Neural crest cell (in vitro differentiated cells): Measurements from ENCODE around the gene KRTAP4-5. TPM values are rescaled to one million over a fixed set of nuclear protein-coding genes. Genes with fewer than 3 reads are reported as not detected.
"Not testable (repeated sequence)": the region's sequence is repeated elsewhere in the genome, so short reads cannot be mapped to it uniquely, and the experiment has no call there.

Experiments used
- DNase-seq: peaks from one replicate; pipeline ENCODE4 v3.0.0; 2021; ENCODE audit warnings: low read depth, mixed read lengths, low spot score
- H3K27ac Mint-ChIP-seq: one replicate; pipeline ENCODE4 v1.8.0; 2021; ENCODE audit warnings: mild to moderate bottlenecking, mixed read lengths; ENCODE audit not compliant: unreplicated experiment
- H3K27me3 Mint-ChIP-seq: 2 replicates; pipeline ENCODE4 v1.8.0; 2021; ENCODE audit warnings: low read depth, mild to moderate bottlenecking, mixed read lengths
- H3K36me3 Mint-ChIP-seq: 2 replicates; pipeline ENCODE4 v1.8.0; 2021; ENCODE audit warnings: low read depth, mild to moderate bottlenecking, mixed read lengths
- H3K4me1 Mint-ChIP-seq: 2 replicates; pipeline ENCODE4 v1.8.0; 2021; ENCODE audit warnings: mixed read lengths
- H3K4me3 Mint-ChIP-seq: one replicate; pipeline ENCODE4 v1.8.0; 2021; ENCODE audit warnings: mild to moderate bottlenecking, mixed read lengths
- H3K9me3 Mint-ChIP-seq: 2 replicates; pipeline ENCODE4 v1.8.0; 2021; ENCODE audit warnings: mixed read lengths
- total RNA-seq: library from RNA; stranded (reverse); gene quantifications from 2 replicates; pipeline ENCODE4 v1.2.1, GENCODE V29; 2021
- TF ChIP-seq, protein P1 (sequence below): fragments of 200-600 bp; sonication (generic); conservative IDR thresholded peaks from 2 replicates; pipeline ENCODE4 v1.5.0; 2021; ENCODE audit warnings: antibody characterized with exemption, mild to moderate bottlenecking

The KRTAP4-5 gene
- total RNA-seq, 1 donor from 2014 or later: not detected

DNA sequence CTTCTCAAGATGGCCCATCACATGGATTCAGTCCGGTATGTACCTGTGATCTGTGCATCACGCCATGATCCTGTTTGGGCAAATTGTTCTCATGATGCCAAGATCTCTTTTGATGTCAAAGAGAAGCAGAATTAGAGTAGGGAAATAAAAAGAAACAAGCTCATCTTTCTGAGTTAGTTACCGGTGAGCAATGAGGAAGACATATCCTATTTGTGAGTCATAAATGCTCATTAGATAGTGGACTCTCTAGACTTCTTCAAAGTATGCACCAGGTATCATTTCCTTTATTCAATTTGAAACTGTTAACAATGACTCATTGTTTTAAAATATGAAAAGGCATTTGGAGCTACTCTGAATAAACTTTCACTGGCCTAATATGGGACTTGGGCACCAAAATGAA is 17.6 kb downstream of the KRTAP4-5 start:
- DNase-seq: no peak
- H3K4me3 Mint-ChIP-seq: no peak overlapping the region
- H3K36me3 Mint-ChIP-seq: no peaks in the 10 kb centered on the region
- TF ChIP-seq, protein P1, sequence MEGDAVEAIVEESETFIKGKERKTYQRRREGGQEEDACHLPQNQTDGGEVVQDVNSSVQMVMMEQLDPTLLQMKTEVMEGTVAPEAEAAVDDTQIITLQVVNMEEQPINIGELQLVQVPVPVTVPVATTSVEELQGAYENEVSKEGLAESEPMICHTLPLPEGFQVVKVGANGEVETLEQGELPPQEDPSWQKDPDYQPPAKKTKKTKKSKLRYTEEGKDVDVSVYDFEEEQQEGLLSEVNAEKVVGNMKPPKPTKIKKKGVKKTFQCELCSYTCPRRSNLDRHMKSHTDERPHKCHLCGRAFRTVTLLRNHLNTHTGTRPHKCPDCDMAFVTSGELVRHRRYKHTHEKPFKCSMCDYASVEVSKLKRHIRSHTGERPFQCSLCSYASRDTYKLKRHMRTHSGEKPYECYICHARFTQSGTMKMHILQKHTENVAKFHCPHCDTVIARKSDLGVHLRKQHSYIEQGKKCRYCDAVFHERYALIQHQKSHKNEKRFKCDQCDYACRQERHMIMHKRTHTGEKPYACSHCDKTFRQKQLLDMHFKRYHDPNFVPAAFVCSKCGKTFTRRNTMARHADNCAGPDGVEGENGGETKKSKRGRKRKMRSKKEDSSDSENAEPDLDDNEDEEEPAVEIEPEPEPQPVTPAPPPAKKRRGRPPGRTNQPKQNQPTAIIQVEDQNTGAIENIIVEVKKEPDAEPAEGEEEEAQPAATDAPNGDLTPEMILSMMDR: no peak
- H3K4me1 Mint-ChIP-seq: no peaks in the 10 kb centered on the region
- H3K9me3 Mint-ChIP-seq: peaks cover 2% of the 10 kb centered on the region
- H3K27ac Mint-ChIP-seq: no peak overlapping the region
- H3K27me3 Mint-ChIP-seq: peaks cover 28% of the 10 kb centered on the region

DNA sequence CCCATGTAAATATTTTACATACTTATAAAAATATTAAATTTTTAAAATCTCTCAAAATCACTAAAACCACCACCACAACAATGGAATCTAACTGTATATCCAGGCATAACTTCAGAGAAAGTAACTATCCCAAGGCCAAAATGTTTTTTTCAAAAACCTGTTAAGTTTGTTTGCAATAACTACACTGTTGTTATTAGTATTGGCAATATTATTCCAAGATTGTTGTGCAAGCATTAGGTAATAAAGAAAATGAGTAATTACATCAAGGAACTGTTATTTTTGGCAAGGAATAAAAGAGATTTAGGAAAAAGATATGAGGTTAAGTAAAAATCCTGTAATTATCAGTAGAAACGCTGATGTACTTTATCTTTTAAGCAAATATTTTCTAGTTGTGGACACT is 22.3 kb downstream of the KRTAP4-5 start:
- Mint-ChIP-seq H3K4me3 (no peak overlapping the region), H3K4me1 (no peaks in the 10 kb centered on the region), H3K27me3 (peaks cover 44% of the 10 kb centered on the region), H3K9me3 (peaks cover 2% of the 10 kb centered on the region), H3K36me3 (no peaks in the 10 kb centered on the region), H3K27ac (no peak overlapping the region)
- no peak for DNase-seq
- TF ChIP-seq, protein P1: no peak

DNA sequence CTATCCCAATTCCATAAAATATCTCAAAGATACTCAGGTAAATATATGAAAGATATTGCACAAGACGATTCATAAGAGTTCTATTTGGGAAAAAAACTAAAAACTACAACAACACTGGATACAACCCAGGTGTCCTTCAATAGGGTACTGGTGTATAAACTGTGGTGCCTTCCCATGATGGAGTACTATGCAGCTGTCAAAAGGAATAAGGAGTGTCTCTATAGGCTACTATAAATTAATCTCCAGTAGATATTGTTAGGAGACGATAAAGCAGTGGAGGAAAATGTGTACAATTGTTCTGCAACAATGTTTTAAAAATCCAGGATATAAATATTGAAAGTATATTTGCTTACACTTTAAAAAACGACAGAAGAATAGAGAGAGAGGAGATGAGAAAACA is 23.2 kb downstream of the KRTAP4-5 start:
- no peak for DNase-seq
- Mint-ChIP-seq H3K36me3 (no peaks in the 10 kb centered on the region), H3K4me3 (no peak overlapping the region), H3K9me3 (peaks cover 2% of the 10 kb centered on the region), H3K27me3 (peaks cover 40% of the 10 kb centered on the region), H3K27ac (no peak overlapping the region), H3K4me1 (no peaks in the 10 kb centered on the region)
- TF ChIP-seq, protein P1: no peak

DNA sequence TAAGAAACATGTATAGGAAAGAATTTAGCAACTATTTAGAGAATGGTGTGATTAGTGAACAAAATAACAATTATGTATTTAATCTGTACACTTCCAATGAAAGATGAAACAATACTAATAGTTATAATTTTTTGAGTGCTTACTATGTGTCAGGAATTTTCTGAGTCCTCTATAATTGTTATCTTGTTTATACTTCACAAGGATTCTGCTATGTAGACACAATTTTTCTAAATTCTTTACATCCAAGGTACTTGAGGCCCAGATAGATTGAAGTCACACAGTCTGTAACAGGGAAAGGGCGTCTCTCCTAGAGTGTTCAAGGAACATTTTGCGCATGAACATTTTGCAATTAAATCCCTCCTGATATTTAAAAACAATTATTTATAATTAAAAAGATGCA is 24.6 kb downstream of the KRTAP4-5 start:
- H3K4me3 Mint-ChIP-seq: no peak overlapping the region
- no peak overlapping the region for H3K27ac Mint-ChIP-seq
- no peak for DNase-seq
- H3K27me3 Mint-ChIP-seq: peaks cover 41% of the 10 kb centered on the region
- H3K4me1 Mint-ChIP-seq: no peaks in the 10 kb centered on the region
- no peaks in the 10 kb centered on the region for H3K36me3 Mint-ChIP-seq
- peaks cover 2% of the 10 kb centered on the region for H3K9me3 Mint-ChIP-seq
- TF ChIP-seq, protein P1: no peak

DNA sequence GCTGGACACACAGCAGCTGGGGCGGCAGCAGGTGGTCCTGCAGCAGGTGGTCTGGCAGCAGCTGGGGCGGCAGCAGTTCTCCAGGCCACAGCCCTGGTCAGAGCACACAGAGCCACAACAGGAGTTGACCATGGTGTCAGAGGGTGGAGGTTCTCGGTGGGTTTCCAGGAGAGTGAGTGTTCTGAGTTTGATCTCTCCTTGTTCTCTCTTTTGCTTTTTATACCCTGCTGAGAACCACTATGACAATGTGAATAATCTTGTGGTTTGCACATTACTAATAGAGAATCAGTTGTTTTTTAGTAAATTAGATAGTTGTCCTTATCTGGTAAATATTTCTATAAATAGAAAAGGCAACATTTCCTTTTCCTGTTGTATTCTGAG is 25.6 kb downstream of the KRTAP4-5 start, which contains the start of gene KRTAP4-12:
TSS of gene KRTAP4-12 (minus strand) at position 192 of the 381 bp plus-strand sequence. CDS start at position 132, 60 bp downstream.
- not testable (repeated sequence) for DNase-seq, H3K27ac Mint-ChIP-seq, H3K4me3 Mint-ChIP-seq, H3K4me1 Mint-ChIP-seq, H3K9me3 Mint-ChIP-seq, H3K36me3 Mint-ChIP-seq
- H3K27me3 Mint-ChIP-seq: peaks cover 36% of the 10 kb centered on the region

DNA sequence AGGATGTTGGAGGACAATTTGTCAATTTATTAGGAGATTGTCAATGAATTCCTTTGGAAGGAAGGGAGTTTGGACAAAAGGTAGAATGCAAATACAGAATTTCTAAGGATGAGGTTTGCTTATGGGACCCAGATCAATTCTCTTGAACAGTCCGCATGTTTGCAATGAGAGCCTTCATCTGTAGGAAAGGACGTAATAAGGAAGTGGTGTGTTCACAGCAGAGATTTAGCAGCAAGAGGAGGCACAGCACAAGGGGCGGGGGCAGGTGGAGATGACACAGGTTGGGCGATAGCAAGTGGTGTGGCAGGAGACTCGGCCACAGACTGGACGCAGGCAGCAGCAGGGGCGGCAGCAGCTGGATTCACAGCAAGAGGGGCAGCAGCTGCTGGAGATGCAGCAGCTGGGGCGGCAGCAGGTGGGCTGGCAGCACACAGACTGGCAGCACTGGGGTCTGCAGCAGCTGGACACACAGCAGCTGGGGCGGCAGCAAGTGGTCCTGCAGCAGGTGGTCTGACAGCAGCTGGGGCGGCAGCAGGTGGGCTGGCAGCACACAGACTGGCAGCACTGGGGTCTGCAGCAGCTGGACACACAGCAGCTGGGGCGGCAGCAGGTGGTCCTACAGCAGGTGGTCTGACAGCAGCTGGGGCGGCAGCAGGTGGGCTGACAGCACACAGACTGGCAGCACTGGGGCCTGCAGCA is 26.2 kb downstream of the KRTAP4-5 start:
- peaks cover 35% of the 10 kb centered on the region for H3K27me3 Mint-ChIP-seq
- not testable (repeated sequence) for H3K36me3 Mint-ChIP-seq, H3K4me1 Mint-ChIP-seq, DNase-seq, H3K9me3 Mint-ChIP-seq, H3K27ac Mint-ChIP-seq, H3K4me3 Mint-ChIP-seq
